ENCODE data around the gene EFL1.
"Not testable (repeated sequence)": the region's sequence is repeated elsewhere in the genome, so short reads cannot be mapped to it uniquely, and the experiment has no call there.

DNA sequence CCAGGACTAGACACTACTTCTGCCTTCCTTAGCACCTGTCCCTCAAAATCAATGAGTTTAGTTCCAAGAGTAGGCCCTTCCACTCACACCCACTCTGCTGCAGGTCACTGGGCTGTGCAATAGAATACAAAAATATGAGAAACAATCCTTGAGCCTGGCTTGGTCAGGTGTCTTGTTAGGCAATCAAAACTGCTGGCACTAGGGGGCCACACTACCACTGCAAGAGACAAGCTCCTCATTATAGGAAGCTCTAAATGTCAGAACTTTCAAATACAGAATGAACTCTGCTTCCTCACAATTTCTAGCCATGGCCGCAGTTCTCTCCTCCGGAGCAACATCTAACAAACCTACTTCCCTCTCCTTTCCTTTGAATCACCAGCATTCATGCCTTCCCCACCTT lies 41.0 kb downstream of the EFL1 start:
- not testable (repeated sequence) for TF ChIP-seq EP300, KDM5A (IDR thresholded peaks at IDR 0.05)
